Mucosa of descending colon (tissue), 3 donors: ENCODE data around the gene CNTN2. TPM values are rescaled to one million over a fixed set of nuclear protein-coding genes. Genes with fewer than 3 reads are reported as not detected.

Experiments
- ATAC-seq: fragments of 200-7000 bp; cut with Tn5 transposase; one replicate; pipeline ENCODE4 v1.9.1; 2020; ENCODE audit warnings: mild to moderate bottlenecking, moderate library complexity
- DNase-seq, 3 donors: peaks; one replicate each; pipeline ENCODE4 v3.0.0-alpha.2; 2020
- H3K36me3 ChIP-seq: fragments of 200-600 bp; one replicate; pipeline ENCODE4 v1.8.0; 2021; ENCODE audit warnings: low read depth, mild to moderate bottlenecking
- H3K4me1 ChIP-seq: fragments of 200-600 bp; one replicate; pipeline ENCODE4 v1.8.0; 2021; ENCODE audit warnings: low read depth, mild to moderate bottlenecking
- H3K4me3 ChIP-seq: fragments of 200-600 bp; one replicate; pipeline ENCODE4 v1.8.0; 2021; ENCODE audit warnings: mild to moderate bottlenecking
- H3K9me3 ChIP-seq: fragments of 200-600 bp; one replicate; pipeline ENCODE4 v1.8.0; 2021; ENCODE audit warnings: mild to moderate bottlenecking
- CTCF ChIP-seq: fragments of 200-600 bp; IDR thresholded peaks from one replicate; pipeline ENCODE4 v1.8.0; 2022; ENCODE audit warnings: antibody characterized with exemption, mild to moderate bottlenecking
- intact Hi-C, 2 donors: fragments of 100-400 bp; cut with DNase I in 1 of 2; cut with micrococcal nuclease in 1 of 2; formaldehyde crosslinking; loops; one replicate each; pipeline versions ENCODE4 v1.11.0 to v1.11.1; 2022; cut with DNase I, micrococcal nuclease
- total RNA-seq, 3 donors: library from RNA; stranded (reverse); fragmentation: NEBNext Ultra II Directional in 2 of 3; extraction: Animal tissue kit (Norgen Biotek cat#: 25700) in 2 of 3; gene quantifications; one replicate each; pipeline versions ENCODE4 v1.2.1 to v1.2.4, GENCODE V29; 2021 to 2023
- donor health status: DM: no; HTN: no; CAD: no; lungs with moderate emphysema.
- donor health status: DM: no; HTN: no; CAD: no.
- donor health status: DM: no; HTN: yes; CAD: no.

Gene CNTN2
- total RNA-seq, 3 donors from 2014 or later: 0.43 to 6.8 (median 0.51) TPM

- Histone ChIP-seq H3K4me3 (no peak overlapping the region), H3K9me3 (no peaks in the 10 kb centered on the region), H3K36me3 (no peaks in the 10 kb centered on the region), H3K4me1 (no peaks in the 10 kb centered on the region)
- no peak for TF ChIP-seq CTCF
- DNase-seq (no peak), ATAC-seq (no peak)
- intact Hi-C loops: no loop called here
Observed at GRCh38 chr1:205001162-205001561, 41.9 kb upstream of the CNTN2 start.

GRCh38 chr1:205002705-205003104 is 40.3 kb upstream of the CNTN2 start:
- ATAC-seq: no peak

GRCh38 chr1:205003358-205004131 is 39.5 kb upstream of the CNTN2 start:
- no peak for TF ChIP-seq CTCF
- Histone ChIP-seq H3K4me3 (no peak overlapping the region), H3K4me1 (no peaks in the 10 kb centered on the region), H3K36me3 (no peaks in the 10 kb centered on the region), H3K9me3 (no peaks in the 10 kb centered on the region)
- intact Hi-C loops: no loop called here
- no peak for ATAC-seq
- no peak for DNase-seq

More at GRCh38 chr1:205002705-205003104, 40.3 kb upstream of the CNTN2 start:
- TF ChIP-seq CTCF: no peak
- no peak overlapping the region for H3K4me3 ChIP-seq
- no peaks in the 10 kb centered on the region for H3K4me1 ChIP-seq
- DNase-seq: no peak
- intact Hi-C loops: no loop called here
- no peaks in the 10 kb centered on the region for H3K36me3 ChIP-seq
- no peaks in the 10 kb centered on the region for H3K9me3 ChIP-seq

- TF ChIP-seq CTCF: no peak
- no peak overlapping the region for H3K4me3 ChIP-seq
- no peaks in the 10 kb centered on the region for H3K9me3 ChIP-seq
- DNase-seq (no peak), ATAC-seq (no peak)
- no peaks in the 10 kb centered on the region for H3K36me3 ChIP-seq
- H3K4me1 ChIP-seq: no peaks in the 10 kb centered on the region
- intact Hi-C loops: no loop called here
Observed at GRCh38 chr1:205004351-205004750, 38.7 kb upstream of the CNTN2 start.

- TF ChIP-seq CTCF: no peak
- intact Hi-C loops: no loop called here
- no peak for DNase-seq
- Histone ChIP-seq H3K4me3 (no peak overlapping the region), H3K36me3 (no peaks in the 10 kb centered on the region), H3K4me1 (peaks cover 4% of the 10 kb centered on the region), H3K9me3 (no peaks in the 10 kb centered on the region)
- no peak for ATAC-seq
Observed at GRCh38 chr1:205008896-205009295, 34.1 kb upstream of the CNTN2 start.
